ENCODE measurements around the gene ANKRD13D. TPM values are rescaled to one million over a fixed set of nuclear protein-coding genes. Genes with fewer than 3 reads are reported as not detected.
"Not testable (repeated sequence)": the region's sequence is repeated elsewhere in the genome, so short reads cannot be mapped to it uniquely, and the experiment has no call there.

Gene ANKRD13D
- total RNA-seq, 1 donor from 2014 or later, result 17.7 TPM

- DNase-seq (ENCODE audit: low read depth in 2 of 2), result peak; percentile 87 to 93
These were observed 28.2 kb downstream of the ANKRD13D start for GRCh38 chr11:67317205-67317887.

- DNase-seq (ENCODE audit: low read depth in 2 of 2), result no peak
These were observed 28.9 kb downstream of the ANKRD13D start for GRCh38 chr11:67317888-67318555.

GRCh38 chr11:67318876-67319275 is 29.8 kb downstream of the ANKRD13D start:
- DNase-seq (ENCODE audit: low read depth in 2 of 2), result not testable (repeated sequence)

GRCh38 chr11:67320011-67320410 is 30.9 kb downstream of the ANKRD13D start:
- no peak for DNase-seq (ENCODE audit: low read depth in 2 of 2)

- no peak for DNase-seq (ENCODE audit: low read depth in 2 of 2)
These were observed 31.6 kb downstream of the ANKRD13D start for GRCh38 chr11:67320691-67321090.

GRCh38 chr11:67321313-67321871 is 32.3 kb downstream of the ANKRD13D start:
- no peak for DNase-seq (ENCODE audit: low read depth in 2 of 2)

DNA sequence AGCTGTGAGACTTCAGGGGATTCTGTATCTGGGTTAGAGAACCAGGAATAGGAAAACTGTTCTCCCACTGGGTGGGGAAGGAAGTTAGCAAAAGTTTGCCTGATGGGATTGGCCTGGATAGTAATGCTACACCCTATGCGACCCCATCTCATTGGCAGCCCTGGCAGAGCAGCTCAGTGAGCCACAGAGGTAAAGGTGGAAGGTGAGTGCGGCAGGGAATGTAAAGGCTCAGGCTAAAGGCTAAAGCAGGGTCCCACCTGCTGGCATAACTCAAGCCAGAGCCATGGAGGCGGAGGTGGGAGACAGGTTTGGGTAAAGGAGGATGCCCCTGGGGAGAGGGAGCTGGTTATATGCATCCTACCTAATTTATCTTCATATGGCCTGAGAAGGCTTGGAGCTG is 32.9 kb downstream of the ANKRD13D start:
- DNase-seq (ENCODE audit: low read depth in 2 of 2), result no peak

DNA sequence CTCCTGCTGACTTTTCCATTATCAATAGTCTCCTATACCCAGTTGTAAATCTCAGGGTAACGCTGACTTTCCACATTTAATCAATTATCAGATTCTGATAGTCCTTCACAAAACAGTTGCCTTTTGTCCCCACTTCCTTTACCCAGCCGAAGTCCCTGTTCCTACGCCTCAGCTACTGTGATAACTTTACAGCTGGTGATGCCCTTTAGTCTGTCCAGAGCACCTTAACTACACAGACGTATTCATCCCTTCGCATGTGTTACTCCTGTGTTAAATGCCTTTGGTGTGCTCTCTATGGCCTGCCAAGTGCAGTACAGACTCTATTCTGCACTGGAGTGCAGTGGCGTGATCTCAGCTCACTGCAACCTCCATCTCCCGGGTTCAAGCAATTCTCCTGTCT is 34.4 kb downstream of the ANKRD13D start:
- DNase-seq (ENCODE audit: low read depth in 2 of 2), result no peak

- DNase-seq (ENCODE audit: low read depth in 2 of 2), result no peak
These were observed 43.1 kb downstream of the ANKRD13D start for GRCh38 chr11:67332081-67332691.

DNA sequence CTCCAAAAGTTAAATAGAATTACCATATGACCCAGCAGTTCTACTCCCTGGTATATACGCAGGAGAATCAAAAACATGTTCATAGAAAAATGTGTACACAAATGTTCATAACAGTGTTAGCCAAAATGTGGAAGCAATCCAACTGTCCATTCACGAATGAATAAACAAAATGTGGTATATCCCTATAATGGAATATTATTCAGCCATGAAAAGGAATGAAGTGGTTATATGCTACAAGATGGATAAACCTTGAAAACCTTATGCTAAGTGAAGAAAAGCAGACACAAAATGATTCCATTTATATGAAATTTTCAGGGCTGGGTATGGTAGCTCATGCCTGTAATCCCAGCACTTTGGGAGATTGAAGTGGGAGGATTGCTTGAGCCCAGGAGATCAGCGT is 48.2 kb downstream of the ANKRD13D start:
- DNase-seq (ENCODE audit: low read depth in 2 of 2), result no peak

- no peak for DNase-seq (ENCODE audit: low read depth in 2 of 2)
These were observed 55.2 kb downstream of the ANKRD13D start for GRCh38 chr11:67344264-67344663.

GRCh38 chr11:67345247-67345919 is 56.3 kb downstream of the ANKRD13D start:
- DNase-seq (ENCODE audit: low read depth in 2 of 2), result peak; percentile 52 to 68

- peak in 1 of 2 donors; percentile 58 for DNase-seq (ENCODE audit: low read depth in 2 of 2)
These were observed 57.1 kb downstream of the ANKRD13D start for GRCh38 chr11:67345920-67346819.

DNA sequence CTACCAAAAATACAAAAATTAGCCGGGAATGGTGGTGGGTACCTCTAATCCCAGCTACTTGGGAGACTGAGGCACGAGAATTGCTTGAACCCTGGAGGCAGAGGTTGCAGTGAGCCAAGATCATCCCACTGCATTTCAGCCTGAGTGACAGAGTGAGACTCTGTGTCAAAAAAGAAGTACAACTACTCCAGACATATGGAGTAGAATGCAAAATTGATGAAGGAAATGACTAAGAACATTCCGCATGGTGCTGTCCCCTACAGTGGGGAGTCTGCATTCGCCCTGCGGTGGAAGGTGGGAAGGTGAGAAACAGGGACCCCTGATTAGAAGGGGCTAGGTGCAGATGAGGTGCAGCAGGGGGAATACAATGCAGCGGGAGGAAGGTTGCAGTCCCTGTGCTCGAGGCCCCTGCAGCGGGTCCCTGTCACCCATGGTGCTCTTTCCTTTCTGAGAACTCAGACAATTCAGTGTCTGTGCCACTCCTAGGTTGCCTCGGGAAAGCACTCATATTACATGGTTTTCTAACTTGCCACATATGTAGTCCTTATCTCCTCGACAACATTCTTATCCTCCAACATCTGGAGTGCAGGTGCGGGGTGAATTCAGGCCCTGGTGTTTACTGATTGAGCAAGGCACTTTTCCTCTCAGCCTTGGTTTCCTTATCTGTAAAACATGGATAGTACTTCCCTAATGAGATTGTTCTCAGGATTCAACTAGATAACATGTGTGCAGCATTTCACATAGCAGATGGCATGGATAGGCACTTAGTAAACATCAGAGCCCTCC is 59.1 kb downstream of the ANKRD13D start:
- no peak for DNase-seq (ENCODE audit: low read depth in 2 of 2)

DNA sequence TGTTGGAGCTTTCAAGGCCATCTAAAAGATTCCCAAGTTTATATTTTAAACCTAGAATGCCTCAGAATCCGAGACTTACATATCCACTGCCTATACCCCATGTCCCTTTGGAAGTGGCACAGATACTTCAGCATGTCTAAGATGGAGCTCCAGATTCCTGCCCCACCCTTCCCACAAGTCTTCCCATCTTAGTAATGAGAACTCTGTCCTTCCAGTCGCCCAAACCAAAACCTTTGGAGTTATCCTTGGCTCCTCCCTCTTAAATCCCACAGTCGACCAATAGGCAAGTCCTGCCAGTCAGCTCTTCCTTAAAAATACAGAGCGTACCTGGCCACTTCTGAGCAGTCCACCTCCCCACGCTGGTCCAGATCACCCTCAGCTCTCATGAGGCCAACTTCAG is 59.9 kb downstream of the ANKRD13D start:
- DNase-seq (ENCODE audit: low read depth in 2 of 2), result no peak

- DNase-seq (ENCODE audit: low read depth in 2 of 2), result no peak
These were observed 60.4 kb downstream of the ANKRD13D start for GRCh38 chr11:67349457-67349856.

DNA sequence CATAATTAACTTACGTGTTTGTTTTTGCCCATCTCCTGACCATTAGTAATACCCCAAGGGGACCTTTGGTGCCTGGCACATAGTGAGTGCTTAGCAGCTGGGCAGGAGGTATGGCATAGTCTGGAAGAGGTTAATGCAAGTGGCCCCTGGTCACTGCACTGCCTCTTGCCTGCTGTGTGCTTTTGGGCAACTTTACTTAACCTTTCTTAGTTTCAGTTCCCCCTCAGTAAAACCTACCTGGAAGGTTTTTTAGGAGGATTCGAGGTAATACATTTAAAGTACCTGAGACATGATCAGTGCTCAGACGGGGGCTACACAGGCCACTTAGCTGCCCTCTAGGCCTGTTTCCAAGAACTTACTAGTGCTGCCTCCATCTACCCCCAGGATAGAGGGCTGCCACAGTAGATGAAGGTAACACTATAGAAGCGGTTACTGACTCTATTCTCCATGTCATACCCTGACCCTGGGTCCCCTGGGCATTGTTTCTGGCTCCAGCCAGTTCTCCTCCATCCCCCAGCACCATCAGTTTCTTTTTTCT is 60.9 kb downstream of the ANKRD13D start:
- no peak for DNase-seq (ENCODE audit: low read depth in 2 of 2)

- DNase-seq (ENCODE audit: low read depth in 2 of 2), result peak in 1 of 2 donors; percentile 73
These were observed 62.3 kb downstream of the ANKRD13D start for GRCh38 chr11:67351275-67352005.
